Peyer's patch (tissue), 4 donors: ENCODE measurements around the gene PDLIM1.
A peak's percentile ranks its signal among the peaks of the same experiment; 100 is the strongest.

Source experiments
- POLR2A ChIP-seq, 2 donors: fragments of 450-650 bp; IDR thresholded peaks; one replicate each; pipeline ENCODE4 v1.5.1; 2017; ENCODE audit warnings: antibody characterized with exemption in 2 of 2, mild to moderate bottlenecking in 2 of 2, moderate library complexity in 2 of 2
- TF ChIP-seq, protein P1 (sequence below), 6 experiments: fragments of 450-650 bp in 4 of 6; fragments of 200-600 bp in 2 of 6; sonication (generic) in 1 of 6; IDR thresholded peaks; one replicate each; pipeline ENCODE4 v1.5.1; 2017 to 2019; ENCODE audit warnings: antibody characterized with exemption in 6 of 6, mild to moderate bottlenecking in 3 of 6, moderate library complexity in 1 of 6

DNA sequence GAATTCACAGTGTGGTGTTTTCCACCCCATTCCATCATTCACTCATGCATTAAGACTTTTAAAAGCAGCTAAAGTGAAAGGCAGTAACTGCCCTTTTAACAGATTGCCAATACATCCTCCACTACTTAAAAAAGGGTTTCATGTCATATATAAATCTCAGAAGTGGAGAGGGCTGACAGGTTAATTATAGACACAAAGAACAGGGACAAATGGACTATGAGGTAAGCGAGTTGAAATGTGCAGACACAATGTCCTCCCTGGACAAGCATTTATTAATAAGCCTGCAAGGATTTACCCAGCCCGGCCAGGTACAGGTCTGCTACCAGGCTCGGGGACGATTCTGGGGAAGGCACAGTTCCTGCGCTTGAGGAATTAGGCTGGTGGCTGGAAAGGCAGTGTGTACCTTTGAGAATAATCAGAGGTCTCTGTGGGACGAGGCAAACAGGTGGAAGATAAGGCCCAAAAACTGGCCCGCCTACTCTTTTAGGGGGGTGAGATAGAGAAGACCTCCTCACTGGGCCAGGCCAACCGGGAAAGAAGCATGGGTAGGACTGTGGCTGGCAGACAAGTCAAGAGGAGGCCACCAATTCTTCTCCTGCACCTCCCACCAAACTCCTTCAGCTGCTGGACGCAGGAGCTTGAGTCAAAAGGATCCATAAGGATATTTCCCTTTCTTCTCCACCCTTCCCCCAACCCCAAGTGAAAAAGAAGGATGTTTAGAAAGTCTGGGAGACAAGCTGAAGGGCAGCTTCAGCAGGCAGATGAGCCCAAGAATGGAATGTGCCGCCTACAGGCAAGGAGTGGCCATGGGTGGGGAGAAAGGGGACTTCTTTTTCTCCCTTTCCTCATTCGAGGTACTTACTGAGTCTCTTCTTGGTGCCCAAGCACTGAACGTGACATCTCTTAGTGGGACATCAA, 1.5 kb downstream of the PDLIM1 start:
- TF ChIP-seq, protein P1, sequence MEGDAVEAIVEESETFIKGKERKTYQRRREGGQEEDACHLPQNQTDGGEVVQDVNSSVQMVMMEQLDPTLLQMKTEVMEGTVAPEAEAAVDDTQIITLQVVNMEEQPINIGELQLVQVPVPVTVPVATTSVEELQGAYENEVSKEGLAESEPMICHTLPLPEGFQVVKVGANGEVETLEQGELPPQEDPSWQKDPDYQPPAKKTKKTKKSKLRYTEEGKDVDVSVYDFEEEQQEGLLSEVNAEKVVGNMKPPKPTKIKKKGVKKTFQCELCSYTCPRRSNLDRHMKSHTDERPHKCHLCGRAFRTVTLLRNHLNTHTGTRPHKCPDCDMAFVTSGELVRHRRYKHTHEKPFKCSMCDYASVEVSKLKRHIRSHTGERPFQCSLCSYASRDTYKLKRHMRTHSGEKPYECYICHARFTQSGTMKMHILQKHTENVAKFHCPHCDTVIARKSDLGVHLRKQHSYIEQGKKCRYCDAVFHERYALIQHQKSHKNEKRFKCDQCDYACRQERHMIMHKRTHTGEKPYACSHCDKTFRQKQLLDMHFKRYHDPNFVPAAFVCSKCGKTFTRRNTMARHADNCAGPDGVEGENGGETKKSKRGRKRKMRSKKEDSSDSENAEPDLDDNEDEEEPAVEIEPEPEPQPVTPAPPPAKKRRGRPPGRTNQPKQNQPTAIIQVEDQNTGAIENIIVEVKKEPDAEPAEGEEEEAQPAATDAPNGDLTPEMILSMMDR (IDR thresholded peaks at IDR 0.05) = peak in 4 of 6 experiments; percentile 20 to 57 (median 51)
- peak; percentile 47 to 66 for TF ChIP-seq POLR2A (IDR thresholded peaks at IDR 0.05)
